Measurements from ENCODE around the gene TYROBP.
"Not testable (repeated sequence)": the region's sequence is repeated elsewhere in the genome, so short reads cannot be mapped to it uniquely, and the experiment has no call there.

- not testable (repeated sequence) for TF ChIP-seq CTCF (conservative IDR thresholded peaks at IDR 0.05 in 1 of 2, IDR thresholded peaks at IDR 0.05 in 1 of 2; ENCODE audit: extremely low read depth in 1 of 2, insufficient read depth in 1 of 2, low read depth in 1 of 2, low read length in 2 of 2); EZH2 (IDR thresholded peaks at IDR 0.05; ENCODE audit: borderline replicate concordance, low read length)
Observed at GRCh38 chr19:35870124-35870736, 37.9 kb downstream of the TYROBP start.
